Superior temporal gyrus (tissue), 1 donor: ENCODE data around the gene CER1.
"Not testable (repeated sequence)": the region's sequence is repeated elsewhere in the genome, so short reads cannot be mapped to it uniquely, and the experiment has no call there.

Experiments
- DNase-seq: peaks from one replicate; pipeline ENCODE4 v3.0.0-alpha.2; 2016; ENCODE audit errors: extremely low spot score

CER1 gene

DNA sequence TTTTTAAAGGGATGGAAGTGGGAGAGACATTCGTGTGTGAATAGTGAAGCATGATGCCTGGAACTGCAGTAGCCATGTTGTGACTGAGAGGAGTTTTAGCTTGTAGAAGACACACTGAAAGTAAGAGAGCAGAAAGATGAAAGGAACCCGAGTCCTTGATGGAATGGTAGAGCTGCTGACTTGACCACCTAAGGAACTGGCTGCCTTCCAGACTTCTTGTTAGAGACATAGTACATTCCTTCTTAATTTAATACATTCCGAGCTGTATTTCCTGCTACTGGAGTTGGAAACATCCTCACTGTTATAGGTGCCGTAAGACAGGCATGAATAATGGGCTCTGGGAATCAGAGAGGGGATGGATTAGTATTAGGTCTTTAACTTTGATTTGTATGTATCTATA lies 7.4 kb downstream of the CER1 start:
- DNase-seq = no peak

DNA sequence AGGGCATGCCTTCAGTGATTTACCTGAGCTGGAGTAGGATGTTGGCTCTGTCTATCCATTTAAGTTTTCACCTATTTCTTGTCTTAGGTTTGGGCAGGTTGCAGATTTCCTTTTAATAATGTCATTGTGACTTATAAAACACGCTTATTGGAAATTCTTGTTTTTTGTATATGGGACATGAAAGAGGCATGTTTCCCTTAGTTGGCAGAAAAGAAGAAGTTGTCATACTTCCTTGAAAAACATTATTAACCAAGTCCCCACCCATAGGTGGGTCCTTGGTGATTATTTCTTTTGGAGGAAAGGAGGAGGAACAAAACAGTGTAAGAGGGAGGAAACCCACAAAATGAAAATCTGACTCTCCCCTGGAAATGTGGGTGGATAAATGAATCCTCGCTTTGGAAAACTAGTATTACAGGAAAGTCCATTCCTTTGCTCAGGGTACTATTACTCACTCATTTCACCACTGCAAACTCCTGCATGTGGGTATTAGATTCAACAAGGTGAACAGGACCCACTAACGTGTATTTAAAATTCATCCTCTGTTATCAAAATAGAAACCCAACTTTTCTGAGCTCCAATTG lies 9.3 kb downstream of the CER1 start:
- DNase-seq = no peak

DNA sequence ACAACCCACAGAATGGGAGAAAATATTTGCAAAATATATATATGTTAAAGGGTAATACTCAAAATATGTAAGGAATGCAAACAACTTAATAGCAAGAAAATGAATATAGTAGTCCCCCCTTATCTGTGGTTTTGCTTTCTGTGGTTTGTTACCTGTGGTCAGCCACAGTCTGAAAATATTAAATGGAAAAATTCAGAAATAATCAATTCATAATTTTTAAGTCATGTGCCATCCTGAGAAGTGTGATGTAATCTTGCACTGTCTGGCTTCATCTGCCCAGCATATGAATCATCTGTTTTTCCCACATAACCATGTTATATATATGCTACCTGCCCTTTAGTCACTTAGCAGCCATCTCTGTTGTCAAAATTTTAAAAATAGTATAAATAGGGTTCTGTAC lies 11.7 kb downstream of the CER1 start:
- DNase-seq = no peak

DNA sequence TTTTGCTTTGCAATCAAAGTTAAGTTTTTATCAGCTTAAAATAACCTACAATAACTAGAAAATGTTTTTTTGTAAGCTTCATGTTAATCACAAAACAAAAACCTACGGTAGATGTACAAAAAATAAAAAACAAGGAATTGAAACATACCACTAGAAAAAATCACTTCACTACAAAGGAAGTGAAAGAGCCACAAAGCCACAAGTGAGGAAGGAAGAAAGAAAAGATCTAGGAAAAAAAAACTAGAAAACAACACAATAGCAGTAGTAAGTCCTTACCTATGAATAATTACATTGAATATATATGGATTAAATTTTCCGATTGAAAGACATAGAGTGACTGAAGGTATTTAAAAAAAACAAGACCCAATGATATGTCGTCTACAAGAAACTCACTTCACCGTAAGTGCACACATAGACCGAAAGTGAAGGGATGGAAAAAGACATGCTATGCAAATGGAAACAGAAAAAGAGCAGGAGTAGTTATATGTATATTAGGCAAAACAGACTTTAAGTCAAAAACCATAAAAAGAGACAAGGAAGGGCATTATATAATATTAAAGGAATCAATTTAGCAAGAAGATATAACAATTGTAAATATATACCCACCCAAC lies 15.9 kb downstream of the CER1 start:
- DNase-seq = no peak

DNA sequence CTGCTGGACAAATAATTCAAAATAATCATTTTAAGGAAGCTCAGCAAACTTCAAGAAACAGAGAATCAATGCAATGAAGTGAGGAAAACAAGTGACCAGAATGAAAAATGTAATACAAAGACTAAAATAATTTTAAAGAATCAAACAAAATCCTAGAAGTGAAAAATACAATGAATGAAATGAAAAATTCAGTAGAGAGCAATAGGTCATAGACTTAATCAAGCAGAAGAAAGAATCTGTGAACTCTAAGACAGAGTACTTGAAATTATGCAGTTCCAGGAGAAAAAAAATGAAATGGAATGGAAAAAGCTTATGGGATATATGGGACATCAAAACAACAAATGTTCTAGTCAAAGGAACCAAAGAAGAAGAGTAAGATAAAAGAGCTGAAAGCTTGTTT lies 17.5 kb downstream of the CER1 start:
- no peak for DNase-seq

DNA sequence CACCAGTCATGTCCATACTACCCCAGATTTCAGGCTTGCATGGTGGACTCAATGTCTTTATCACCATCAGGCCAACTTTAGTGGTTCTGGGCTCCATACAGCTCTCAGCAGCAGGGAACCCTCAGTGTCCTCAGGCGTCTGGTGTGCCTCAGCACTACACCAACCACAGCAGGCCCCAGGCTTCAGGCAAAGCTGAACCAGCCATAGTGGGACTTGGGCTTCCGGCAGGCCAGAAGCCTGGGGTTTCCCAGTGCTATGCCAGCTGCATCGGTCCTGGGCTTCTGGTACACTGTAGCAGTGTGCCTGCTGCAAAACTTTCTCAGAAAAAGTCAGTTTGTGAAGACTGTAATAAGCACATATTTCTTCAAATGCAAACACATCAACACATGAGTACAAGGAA lies 18.3 kb downstream of the CER1 start:
- no peak for DNase-seq

DNA sequence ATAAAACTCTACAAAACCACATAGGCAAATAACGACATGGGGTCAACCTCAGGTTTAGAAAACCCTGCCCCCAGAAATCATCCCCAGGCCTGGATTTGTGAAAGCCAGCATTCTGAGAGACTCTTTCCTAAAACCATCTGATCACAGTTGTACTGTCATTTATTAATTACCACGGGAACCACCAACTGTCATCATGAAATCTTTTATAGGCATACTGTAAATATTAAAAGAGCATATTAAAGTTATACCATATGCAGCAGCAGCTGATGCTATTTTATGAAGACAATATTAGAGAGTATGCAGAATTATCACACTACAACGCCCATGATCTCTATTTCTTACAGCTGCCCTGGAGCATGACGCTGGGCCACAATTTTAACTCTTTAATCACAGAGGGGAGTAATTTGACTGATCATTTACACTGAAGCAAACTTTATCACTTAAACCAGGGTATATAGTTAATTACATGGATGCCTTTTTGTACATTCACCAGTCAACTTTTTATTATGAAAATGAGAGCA lies 20.3 kb downstream of the CER1 start:
- DNase-seq = no peak

DNA sequence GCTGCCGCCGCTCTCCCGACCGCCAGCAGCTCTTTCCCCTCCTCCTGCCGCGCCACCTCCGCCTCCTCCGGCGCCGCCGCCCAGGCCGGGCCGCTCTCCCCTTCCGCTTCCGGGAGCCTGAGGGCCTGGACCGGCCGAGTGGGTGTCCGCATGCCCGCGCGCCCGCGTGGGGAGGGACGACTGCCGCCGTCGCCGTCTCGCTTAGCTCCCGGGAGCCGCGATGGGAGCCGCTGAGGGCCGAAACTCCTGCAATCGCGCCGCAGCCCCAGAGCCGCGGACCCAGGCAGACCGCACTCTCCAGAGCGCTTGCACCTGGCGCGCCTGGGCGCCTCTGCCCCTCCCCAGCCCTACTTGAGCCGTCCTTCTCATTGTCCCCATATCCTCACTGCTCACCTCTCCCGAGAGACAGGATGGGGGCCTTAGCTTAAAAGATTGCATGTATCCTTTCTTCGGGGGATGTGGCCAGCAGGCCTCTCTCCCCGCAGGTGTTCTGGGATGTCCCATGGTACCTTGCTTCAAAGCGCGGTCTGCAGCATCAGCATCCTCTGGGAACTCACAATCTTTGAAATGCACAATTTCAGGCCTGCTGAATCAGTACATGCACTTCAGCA lies 29.2 kb downstream of the CER1 start, which contains the start of gene ZDHHC21:
Gene ZDHHC21, minus strand, starts transcription at position 182 of the 611 bp plus-strand sequence. CDS start 19,092 bp downstream, outside the sequence.
- DNase-seq = peak; percentile 75

DNA sequence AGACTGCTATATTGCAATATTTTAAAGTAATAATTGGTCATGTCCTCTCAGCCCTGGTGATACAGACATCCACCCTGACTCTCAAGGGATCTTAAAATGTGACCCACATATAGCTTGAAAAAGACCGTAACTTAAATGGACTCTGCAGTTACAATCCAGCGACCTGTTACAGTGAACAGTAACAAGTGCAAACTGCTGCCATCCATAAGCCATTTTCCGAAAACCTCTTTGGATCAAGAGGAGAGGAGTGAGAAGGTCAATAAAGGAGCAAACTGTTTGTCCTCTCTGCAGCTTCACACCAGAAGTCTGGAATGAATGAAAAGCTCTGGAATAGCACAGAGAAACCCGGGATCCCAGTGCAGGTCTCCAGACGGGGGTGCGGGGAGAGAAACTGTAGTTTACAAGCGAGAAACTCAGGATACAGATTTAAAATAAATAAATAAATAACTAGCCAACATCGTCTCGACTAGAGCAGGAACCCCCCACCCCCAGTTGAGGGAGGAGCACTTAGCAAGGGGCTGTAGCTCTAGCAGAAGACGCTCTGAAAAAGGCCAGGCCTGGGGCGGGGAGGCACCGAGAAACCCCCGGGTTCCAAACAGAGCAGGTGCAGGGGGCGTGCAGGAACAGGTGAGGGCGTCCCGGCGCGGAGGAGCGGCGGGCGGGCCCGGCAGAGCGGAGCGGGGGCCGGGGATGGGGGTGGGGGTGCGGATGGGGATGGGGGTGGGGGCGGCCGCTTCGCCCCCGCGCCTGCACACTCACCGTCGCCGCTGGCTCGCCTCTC lies 29.9 kb downstream of the CER1 start:
- peak; percentile 57 for DNase-seq

DNA sequence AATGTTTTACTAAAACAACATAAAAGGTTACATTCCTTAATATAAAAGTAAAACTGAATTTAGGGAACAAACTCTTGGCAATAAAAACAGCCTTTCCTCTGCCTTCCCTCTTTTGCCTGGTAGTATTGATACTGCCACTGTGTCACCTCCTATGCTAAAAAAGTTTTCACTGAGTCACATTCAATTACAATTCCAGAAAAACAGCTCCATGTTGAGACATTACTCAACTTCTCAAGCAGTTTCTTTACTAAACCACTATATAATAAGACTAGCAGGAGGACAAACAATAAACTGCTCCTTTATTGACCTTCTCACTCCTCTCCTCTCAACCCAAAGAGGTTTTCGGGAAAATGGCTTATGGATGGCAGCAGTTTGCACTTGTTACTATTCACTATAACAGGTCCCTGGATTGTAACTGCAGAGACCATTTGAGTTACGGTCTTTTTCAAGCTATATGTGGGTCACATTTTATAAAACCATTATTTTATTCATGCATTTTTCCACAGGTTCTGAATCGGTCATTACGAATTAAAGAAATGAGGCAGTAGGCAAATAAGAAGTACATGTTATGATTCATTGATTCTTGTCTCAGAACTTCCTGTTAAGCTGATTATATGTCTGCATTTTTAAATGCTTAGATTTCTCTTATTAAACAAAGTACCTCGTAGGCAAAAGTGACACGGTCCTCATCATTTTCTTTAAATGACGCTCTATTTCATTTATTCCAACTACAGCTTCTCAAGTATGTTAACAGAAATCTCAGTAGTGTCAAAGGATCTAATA lies 31.4 kb downstream of the CER1 start:
- DNase-seq = peak; percentile 22

DNA sequence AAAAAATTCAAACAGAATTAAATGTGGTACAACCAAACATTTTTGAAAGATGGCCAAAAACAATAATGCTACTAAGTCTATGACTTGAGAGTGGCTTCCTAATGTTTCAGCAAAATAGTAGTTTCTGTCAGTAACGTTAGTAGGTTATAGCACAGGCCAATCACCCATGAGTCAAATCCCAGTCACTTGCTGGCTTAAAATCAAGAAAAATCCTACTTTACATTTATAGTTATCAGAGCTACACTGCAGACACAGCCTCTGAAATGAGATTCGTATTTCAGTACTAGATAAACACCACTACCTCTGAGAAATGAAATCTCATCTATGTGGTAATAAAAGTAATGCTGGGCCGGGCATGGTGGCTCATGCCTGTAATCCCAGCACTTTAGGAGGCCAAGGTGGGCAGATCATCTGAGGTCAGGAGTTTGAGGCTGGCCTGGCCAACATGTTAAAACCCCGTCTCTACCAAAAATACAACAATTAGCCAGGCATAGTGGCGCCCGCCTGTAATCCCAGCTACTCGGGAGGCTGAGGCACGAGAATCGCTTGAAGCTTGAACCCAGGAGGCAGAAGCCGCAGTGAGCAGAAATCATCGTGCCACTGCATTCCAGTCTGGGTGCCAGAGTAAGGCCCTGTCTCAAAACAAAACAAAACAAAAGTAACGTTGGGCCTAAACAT lies 35.4 kb downstream of the CER1 start:
- DNase-seq = no peak

DNA sequence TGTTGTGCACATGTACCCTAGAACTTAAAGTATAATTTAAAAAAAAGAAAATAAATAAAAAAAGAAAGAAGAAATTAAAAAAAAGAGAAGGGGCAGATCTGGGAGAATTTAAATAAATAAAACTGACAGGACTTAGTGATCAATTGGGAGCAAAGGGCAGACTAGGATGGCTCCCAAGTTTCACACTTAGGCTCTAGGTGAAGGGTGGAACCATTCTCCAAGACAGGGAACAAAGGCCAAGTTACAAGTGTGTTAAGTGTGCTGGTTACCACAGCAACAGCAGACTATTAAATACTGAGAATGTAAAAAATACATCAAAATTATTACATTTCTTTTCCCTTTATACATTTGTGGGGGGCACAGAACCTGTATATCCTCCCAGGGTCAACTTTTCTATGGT lies 36.4 kb downstream of the CER1 start:
- DNase-seq = no peak

DNA sequence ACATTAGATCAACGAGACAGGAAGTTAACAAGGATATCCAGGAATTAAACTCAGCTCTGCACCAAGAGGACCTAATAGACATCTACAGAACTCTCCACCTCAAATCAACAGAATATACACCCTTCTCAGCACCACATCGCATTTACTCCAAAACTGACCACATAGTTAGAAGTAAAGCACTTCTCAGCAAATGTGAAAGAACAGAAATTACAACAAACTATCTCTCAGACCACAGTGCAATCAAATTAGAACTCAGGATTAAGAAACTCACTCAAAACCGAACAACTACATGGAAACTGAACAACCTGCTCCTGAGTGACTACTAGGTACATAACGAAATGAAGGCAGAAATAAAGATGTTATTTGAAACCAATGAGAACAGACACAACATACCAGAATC lies 39.9 kb downstream of the CER1 start:
- DNase-seq = not testable (repeated sequence)

DNA sequence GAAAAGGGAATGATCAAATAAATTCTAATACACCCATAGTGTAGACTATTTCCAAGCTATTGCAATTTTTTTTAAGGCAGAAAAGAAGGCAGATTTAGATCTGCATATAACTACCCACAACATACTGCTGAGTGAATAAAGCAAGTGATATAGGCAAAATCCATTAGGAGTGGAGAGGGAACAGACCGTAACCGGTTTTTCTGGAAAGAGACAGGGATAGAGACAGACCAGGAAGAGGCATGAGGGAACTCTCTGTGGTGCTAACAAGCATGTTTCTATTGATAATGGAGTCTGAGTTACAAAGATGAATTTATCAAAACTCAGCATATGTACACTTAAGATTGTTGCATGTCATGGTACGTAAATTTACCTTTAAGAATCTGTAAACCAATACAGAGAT lies 43.8 kb downstream of the CER1 start:
- DNase-seq = no peak

DNA sequence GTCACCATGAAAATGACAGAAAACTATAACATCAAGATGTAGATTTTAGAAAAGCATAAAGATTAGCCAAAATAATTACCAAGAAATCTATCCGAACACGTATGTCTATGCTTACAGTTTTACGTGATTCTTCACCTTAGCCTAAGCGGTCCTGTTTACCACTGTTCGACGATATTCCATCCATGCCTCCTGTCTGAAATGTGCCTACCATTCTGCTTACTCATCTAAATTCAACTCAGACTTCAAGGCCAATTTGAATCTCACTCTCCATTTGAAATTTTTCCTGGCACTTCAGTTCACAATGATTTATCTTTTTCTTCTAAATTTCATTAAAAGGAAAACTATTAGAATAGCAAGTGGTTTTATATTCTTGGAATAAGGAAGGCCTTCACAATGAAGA lies 44.7 kb downstream of the CER1 start:
- DNase-seq = peak; percentile 9

DNA sequence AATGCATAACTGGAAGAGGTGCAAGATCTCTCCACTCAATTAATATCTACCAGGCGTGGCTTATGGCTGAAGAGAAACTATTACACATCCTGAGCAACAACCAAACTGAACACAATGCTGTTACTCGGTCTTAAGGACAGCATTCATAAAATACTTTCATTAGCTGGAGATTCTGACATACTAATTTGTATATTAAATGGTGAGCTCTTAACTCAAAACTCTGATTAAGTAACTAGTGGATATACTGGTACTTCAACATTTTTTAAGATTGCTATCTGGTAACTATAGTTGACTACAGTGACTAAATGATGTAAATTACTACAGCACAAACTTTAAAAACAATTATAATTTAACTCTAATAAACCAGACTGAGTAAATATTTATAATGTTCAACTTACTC lies 45.1 kb downstream of the CER1 start:
- DNase-seq = no peak

DNA sequence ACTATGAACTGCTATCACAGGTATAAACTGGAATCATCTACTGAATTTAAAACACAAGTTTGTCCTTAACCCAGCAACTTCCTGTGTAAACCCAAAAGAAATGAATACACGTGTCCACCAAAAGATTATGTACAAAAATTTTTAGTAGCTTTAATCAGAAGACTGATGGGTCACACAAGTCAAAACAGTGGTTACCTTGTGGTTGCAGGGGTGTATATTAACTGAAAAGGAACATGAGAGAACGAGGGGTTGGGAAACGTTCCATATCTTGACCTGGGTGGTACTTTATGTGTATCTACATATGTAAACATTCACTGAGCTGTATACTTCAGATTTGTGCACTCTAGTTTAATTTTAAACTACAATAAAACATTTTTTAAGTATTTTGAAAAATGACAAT lies 47.9 kb downstream of the CER1 start:
- no peak for DNase-seq

DNA sequence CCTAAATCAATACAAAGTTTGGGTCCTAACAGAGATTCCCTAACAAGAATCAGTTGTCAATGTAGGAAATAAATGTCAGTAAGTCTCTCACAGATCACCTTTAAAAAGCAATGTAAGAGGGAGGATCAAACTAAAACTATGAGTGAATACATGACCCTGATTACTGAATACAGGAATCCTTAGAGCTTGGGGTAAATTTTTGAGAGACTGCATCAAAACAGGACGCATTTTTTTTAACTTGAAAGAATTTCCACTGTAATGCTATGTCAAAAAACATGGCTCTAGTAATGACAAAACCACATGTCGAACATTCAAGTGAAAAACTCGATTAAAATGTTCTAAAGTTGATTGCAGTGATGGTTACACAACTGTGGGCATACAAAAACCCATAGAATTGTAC lies 51.2 kb downstream of the CER1 start:
- DNase-seq = no peak

DNA sequence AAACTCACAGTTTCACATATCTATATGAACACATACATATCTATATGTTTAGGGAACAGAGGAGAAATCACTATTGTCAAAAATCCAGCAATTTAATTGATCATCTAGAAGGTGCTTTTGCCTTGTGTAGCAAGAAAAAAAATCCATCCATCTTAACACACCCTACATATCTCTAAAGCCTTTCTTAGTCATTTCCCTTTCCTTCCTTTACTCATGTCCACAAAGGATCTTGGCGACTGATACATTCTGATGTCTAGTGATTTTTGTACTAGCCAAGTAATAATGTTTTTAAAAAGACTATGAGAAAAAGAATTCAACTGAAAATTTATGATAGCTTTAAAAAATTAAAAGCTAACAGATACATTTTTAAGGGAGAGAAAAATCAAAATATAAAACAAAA lies 51.8 kb downstream of the CER1 start:
- no peak for DNase-seq
